ENCODE data around the gene DNASE1L2. TPM values are rescaled to one million over a fixed set of nuclear protein-coding genes. Genes with fewer than 3 reads are reported as not detected.

DNASE1L2 gene
- total RNA-seq, 1 donor from 2014 or later = 2.4 TPM

DNA sequence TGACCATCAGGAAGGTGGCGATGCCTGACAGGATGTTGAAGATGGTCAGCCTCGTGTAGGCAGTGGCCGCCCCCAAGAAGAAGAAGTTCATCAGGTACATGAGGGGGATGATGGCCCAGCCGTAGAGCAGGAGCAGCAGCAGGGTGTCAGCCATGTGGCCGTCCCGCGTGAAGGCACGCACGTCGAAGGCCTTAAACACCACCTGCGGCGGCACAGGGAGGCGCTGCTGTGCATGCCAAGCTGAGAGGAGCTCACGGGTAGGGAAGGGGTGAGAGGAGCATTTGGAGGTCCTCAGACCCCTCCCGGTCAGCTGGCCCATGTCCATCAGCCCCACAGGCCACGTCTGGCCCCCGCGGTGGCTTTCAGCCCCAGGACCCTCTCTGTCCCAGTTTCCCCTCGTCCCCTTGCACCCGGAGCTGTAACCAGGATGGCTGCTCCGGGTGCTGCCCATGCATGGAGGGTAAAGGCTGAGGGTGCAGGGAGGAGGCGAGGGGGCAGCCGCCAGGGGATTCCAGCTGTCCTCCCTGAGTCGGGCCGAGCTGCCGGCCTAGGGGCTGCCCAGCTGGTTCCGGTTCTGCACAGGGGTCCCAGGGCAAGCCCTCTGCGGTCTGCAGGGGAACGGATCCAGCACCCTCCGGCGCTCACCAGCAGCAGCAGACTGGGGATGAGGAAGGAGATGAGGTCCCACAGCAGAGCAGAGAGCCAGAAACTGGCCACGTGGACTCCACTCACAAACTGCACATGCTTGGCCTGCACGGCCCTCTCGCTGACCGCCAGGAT lies 48.7 kb downstream of the DNASE1L2 start:
- no peak for DNase-seq (ENCODE audit: low read depth)

DNA sequence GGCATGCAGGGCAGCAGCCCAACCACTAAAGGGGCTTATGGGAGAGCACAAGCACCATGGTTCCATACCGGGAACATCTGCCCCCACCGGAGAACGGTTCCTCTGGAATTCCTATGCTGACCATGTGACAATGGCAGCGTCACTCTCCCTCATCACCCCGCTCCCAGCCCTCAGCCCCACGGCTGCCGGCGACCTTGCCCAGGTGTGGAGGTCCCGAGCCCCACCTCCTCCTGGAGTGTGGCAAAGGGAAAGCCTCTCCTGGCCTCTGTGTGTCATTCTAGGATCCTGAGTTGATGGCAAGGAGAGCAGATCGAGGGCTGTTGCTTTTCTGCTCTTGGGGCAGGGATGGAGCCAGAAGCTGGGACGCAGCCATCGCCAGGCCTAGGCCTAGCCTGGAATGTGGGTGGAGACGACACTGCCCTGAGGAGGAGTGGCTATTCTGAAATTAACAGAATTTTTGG lies 49.5 kb downstream of the DNASE1L2 start:
- no peak for DNase-seq (ENCODE audit: low read depth)

DNA sequence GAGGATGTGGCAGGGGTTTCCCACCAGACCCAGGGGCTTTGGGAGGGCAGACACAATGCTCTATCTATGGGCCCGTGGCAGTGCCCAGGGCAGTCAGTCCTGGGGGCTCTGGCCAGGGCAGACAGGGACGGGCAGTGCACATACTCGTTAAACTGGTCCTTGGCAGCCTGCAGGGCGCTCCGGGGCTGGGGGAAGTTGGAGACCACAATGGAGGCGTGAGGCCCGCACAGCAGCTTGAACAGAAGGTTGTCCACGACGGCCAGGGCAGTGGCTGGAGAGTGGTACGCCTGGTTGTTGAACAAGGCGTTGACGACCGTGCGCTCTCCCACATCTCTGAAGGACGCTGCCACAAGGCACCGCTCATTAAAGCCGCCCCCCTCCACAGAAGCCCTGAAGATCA lies 50.3 kb downstream of the DNASE1L2 start:
- no peak for DNase-seq (ENCODE audit: low read depth)

DNA sequence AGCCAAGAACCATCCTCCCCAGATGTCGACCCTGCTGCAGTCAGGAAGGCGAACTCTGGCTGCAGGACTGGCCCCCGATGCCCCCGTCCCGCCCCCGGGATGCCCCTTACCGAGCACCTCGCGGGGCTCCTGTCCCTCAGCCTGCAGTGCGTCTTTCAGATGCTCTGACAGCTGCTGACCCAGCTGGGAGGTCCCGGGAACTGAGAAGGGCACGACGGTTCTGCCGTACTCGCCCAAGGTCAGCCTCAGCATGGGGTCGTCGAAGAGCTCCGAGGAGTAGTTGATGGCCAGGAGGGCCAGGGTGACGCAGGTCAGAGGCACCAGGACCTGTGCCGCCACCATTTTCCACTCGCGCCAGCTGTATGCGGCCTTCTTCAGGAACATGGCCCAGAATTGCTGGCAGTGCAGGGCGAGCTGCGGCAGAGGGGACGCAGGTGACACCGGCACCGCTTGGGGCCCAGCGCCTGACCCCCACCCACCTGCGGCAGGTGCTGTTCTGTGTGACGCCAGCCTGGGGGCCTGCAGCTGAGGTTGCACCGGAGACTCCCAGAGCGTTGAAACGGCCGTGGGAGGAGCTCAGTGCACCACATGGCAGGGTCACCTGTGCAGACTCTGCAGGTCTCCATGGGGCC lies 51.8 kb downstream of the DNASE1L2 start:
- no peak for DNase-seq (ENCODE audit: low read depth)

MicroRNAs encoded within 50 kb of the gene (microRNA counts, 767-probe panel; counts per million panel counts)
- microRNA hsa-miR-940 = not detected

Small RNAs within 50 kb of the gene (microRNA-seq; reads per million reads assigned to microRNA genes)
- gene MIR3677 (0.81 reads per million), gene MIR4717 (not detected)

Other genes with a start within 250 kb of the DNASE1L2 start
- 0.51 and 2.7 TPM in 2 replicates for gene SYNGR3, start 246.5 kb upstream of the DNASE1L2 start, total RNA-seq
- 33.5 and 50.3 TPM in 2 replicates for gene ZNF598, start 226.6 kb upstream of the DNASE1L2 start, total RNA-seq
- 0.29 and 0.83 TPM in 2 replicates for gene NPW, start 216.7 kb upstream of the DNASE1L2 start, total RNA-seq
- gene NHERF2, start 209.5 kb upstream of the DNASE1L2 start, total RNA-seq = 38.1 and 52.7 TPM in 2 replicates
- gene NTHL1, start 188.6 kb upstream of the DNASE1L2 start, total RNA-seq = 17.3 and 25.7 TPM in 2 replicates
- 49.6 and 81.9 TPM in 2 replicates for gene TSC2, start 188.5 kb upstream of the DNASE1L2 start, total RNA-seq
- 180 and 198 TPM in 2 replicates for gene PKD1, start 100.5 kb upstream of the DNASE1L2 start, total RNA-seq
- gene RAB26, start 87.8 kb upstream of the DNASE1L2 start, total RNA-seq = 0.91 and 1.9 TPM in 2 replicates
- gene TRAF7, start 80.7 kb upstream of the DNASE1L2 start, total RNA-seq = 95.8 and 120 TPM in 2 replicates
- gene CASKIN1, start 39.8 kb upstream of the DNASE1L2 start, total RNA-seq = 1.0 and 1.4 TPM in 2 replicates
- 30.3 and 46.9 TPM in 2 replicates for gene MLST8, start 31.0 kb upstream of the DNASE1L2 start, total RNA-seq
- 4.3 and 7.2 TPM in 2 replicates for gene BRICD5, start 25.6 kb upstream of the DNASE1L2 start, total RNA-seq
- gene PGP, start 21.6 kb upstream of the DNASE1L2 start, total RNA-seq = 47.8 and 49.0 TPM in 2 replicates
- gene E4F1, start 12.9 kb upstream of the DNASE1L2 start, total RNA-seq = 33.6 and 35.3 TPM in 2 replicates
- gene ECI1, start 15.1 kb downstream of the DNASE1L2 start, total RNA-seq = 39.6 and 46.4 TPM in 2 replicates
- 109 and 136 TPM in 2 replicates for gene RNPS1, start 31.7 kb downstream of the DNASE1L2 start, total RNA-seq
- gene ABCA3, start 104.3 kb downstream of the DNASE1L2 start, total RNA-seq = 7.0 and 12.1 TPM in 2 replicates
- 3.1 and 3.2 TPM in 2 replicates for gene CCNF, start 193.0 kb downstream of the DNASE1L2 start, total RNA-seq
- 5.7 and 10.4 TPM in 2 replicates for gene TEDC2, start 223.7 kb downstream of the DNASE1L2 start, total RNA-seq
- gene NTN3, start 234.9 kb downstream of the DNASE1L2 start, total RNA-seq = 0.10 TPM in 1 of 2 replicates, not detected in the other
- 27.6 and 46.3 TPM in 2 replicates for gene TBC1D24, start 238.7 kb downstream of the DNASE1L2 start, total RNA-seq